ENCODE measurements around the gene LEF1. TPM values are rescaled to one million over a fixed set of nuclear protein-coding genes. Genes with fewer than 3 reads are reported as not detected.

The LEF1 gene
- total and polyA plus RNA-seq, 9 of the 15 experiments (the other 6 are each of a cell fraction or from before 2014, with no cell fraction given): 15.1 to 81.1 (median 29.7) TPM

- H3K4me3 ChIP-seq: no peak overlapping the region
- H3K9ac ChIP-seq (ENCODE audit: insufficient read depth in 1 of 2, low read depth in 2 of 2, low read length in 2 of 2): peak overlapping the region; percentile 43 to 46; a peak in 3 of 4 replicates
- H3K9me3 ChIP-seq (replicated peaks; ENCODE audit: control insufficient read depth, insufficient read depth, low read depth, low read length): no peaks in the 10 kb centered on the region
- DNase-seq (ENCODE audit: extremely low read depth in 1 of 4, low spot score in 3 of 4) (peak; percentile 62 to 92 (median 74)), ATAC-seq (peak; percentile 88), FAIRE-seq (peak; percentile 92)
- peak overlapping the region; percentile 86 for H3K4me2 ChIP-seq (ENCODE audit: insufficient read depth, low read length)
- no peaks in the 10 kb centered on the region for H3K36me3 ChIP-seq (ENCODE audit: control insufficient read depth, insufficient read depth, low read length)
- H2AFZ ChIP-seq (ENCODE audit: low read depth, low read length): peak overlapping the region; percentile 62
- H3K27ac ChIP-seq (ENCODE audit: extremely low read depth, low read depth, low read length): peak overlapping the region; percentile 82
- peaks cover 32% of the 10 kb centered on the region; the same call in 1 of the 3 replicates for H3K79me2 ChIP-seq (ENCODE audit: control insufficient read depth, insufficient read depth, low read length)
- WGBS (ENCODE audit: insufficient coverage, low coverage, missing lambda C conversion rate): 0% methylated on average over 6 of the region's 6 CpGs
- ChIA-PET CTCF (ENCODE audit: low intra/inter-chr PET ratio) (no interaction called here), POLR2A (interaction anchor here (0.6 to 1.3 kb wide), 4 partner anchors 9 to 228 kb away, joined by 3 to 5 read pairs (median 3); no protein-coding TSS in a partner anchor)
- BruUV-seq (replicated peaks): no TSS peak
- intact Hi-C loops (cut with micrococcal nuclease) (loop anchor here (2.0 kb wide), 1 partner anchor 52 kb away; no protein-coding TSS in a partner anchor), in situ Hi-C loops (cut with MboI) (no loop called here)
- no peaks in the 10 kb centered on the region for H4K20me1 ChIP-seq (replicated peaks; ENCODE audit: control insufficient read depth, insufficient read depth, low read length)
- no peaks in the 10 kb centered on the region for H3K27me3 ChIP-seq (ENCODE audit: control insufficient read depth in 2 of 2, insufficient read depth in 2 of 2, low read length in 2 of 2)
- H3K9me1 ChIP-seq (ENCODE audit: control insufficient read depth, insufficient read depth, low read length): no peaks in the 10 kb centered on the region
- H3K4me1 ChIP-seq (replicated peaks in 1 of 2; ENCODE audit: control insufficient read depth in 2 of 2, insufficient read depth in 2 of 2, low read length in 2 of 2): peaks cover 23 to 70% of the 10 kb centered on the region in 2 experiments
- peak; percentile 95 for TF ChIP-seq NCOR1 (IDR thresholded peaks at IDR 0.05)
- TF ChIP-seq ETV1 (tag; conservative IDR thresholded peaks at IDR 0.05; ENCODE audit: low read depth): peak; percentile 70
- TF ChIP-seq LEF1 (IDR thresholded peaks at IDR 0.05): peak; percentile 68; the same call in 1 of the 2 replicates
- no peak for TF ChIP-seq LCOR (CRISPR knock-in tag; IDR thresholded peaks at IDR 0.05)
- peak; percentile 97 for TF ChIP-seq CBFA2T2 (conservative IDR thresholded peaks at IDR 0.05)
- peak; percentile 45; the same call in 1 of the 2 replicates for TF ChIP-seq MYNN (IDR thresholded peaks at IDR 0.05)
- no peak for TF ChIP-seq MYNN (CRISPR knock-in tag; IDR thresholded peaks at IDR 0.05)
- peak; percentile 98 for TF ChIP-seq ARID1B (IDR thresholded peaks at IDR 0.05)
- no peak for TF ChIP-seq KDM2B (CRISPR knock-in tag; IDR thresholded peaks at IDR 0.05)
- TF ChIP-seq MXI1 (IDR thresholded peaks at IDR 0.05; ENCODE audit: low read depth, low read length): peak; percentile 23; the same call in 1 of the 2 replicates
- peak; percentile 67; the same call in 1 of the 2 replicates for TF ChIP-seq HES1 (IDR thresholded peaks at IDR 0.05; ENCODE audit: low read depth)
- TF ChIP-seq, protein P1, sequence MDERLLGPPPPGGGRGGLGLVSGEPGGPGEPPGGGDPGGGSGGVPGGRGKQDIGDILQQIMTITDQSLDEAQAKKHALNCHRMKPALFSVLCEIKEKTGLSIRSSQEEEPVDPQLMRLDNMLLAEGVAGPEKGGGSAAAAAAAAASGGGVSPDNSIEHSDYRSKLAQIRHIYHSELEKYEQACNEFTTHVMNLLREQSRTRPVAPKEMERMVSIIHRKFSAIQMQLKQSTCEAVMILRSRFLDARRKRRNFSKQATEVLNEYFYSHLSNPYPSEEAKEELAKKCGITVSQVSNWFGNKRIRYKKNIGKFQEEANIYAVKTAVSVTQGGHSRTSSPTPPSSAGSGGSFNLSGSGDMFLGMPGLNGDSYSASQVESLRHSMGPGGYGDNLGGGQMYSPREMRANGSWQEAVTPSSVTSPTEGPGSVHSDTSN (CRISPR knock-in tag; IDR thresholded peaks at IDR 0.05; ENCODE audit: low read depth): no peak
- TF ChIP-seq, protein P1 (tag; conservative IDR thresholded peaks at IDR 0.05; ENCODE audit: low read depth): no peak
- TF ChIP-seq BRD9 (IDR thresholded peaks at IDR 0.05; ENCODE audit: low read depth, partially characterized antibody): peak; percentile 37
- TF ChIP-seq, protein P2, sequence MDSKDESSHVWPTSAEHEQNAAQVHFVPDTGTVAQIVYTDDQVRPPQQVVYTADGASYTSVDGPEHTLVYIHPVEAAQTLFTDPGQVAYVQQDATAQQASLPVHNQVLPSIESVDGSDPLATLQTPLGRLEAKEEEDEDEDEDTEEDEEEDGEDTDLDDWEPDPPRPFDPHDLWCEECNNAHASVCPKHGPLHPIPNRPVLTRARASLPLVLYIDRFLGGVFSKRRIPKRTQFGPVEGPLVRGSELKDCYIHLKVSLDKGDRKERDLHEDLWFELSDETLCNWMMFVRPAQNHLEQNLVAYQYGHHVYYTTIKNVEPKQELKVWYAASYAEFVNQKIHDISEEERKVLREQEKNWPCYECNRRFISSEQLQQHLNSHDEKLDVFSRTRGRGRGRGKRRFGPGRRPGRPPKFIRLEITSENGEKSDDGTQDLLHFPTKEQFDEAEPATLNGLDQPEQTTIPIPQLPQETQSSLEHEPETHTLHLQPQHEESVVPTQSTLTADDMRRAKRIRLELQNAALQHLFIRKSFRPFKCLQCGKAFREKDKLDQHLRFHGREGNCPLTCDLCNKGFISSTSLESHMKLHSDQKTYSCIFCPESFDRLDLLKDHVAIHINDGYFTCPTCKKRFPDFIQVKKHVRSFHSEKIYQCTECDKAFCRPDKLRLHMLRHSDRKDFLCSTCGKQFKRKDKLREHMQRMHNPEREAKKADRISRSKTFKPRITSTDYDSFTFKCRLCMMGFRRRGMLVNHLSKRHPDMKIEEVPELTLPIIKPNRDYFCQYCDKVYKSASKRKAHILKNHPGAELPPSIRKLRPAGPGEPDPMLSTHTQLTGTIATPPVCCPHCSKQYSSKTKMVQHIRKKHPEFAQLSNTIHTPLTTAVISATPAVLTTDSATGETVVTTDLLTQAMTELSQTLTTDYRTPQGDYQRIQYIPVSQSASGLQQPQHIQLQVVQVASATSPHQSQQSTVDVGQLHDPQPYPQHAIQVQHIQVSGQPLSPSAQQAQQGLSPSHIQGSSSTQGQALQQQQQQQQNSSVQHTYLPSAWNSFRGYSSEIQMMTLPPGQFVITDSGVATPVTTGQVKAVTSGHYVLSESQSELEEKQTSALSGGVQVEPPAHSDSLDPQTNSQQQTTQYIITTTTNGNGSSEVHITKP (IDR thresholded peaks at IDR 0.05; ENCODE audit: partially characterized antibody): peak; percentile 94
- TF ChIP-seq SMAD3 (CRISPR knock-in tag; conservative IDR thresholded peaks at IDR 0.05): no peak
- TF ChIP-seq SMARCC2 (IDR thresholded peaks at IDR 0.05; ENCODE audit: low read depth): peak; percentile 77
- no peak for TF ChIP-seq ZNF140 (CRISPR knock-in tag; IDR thresholded peaks at IDR 0.05)
Observed at GRCh38 chr4:108114503-108114902, 54.2 kb downstream of the LEF1 start.

Measured in K562 (cell line).